DMS53 treated with DMSO at 0.1 percent for 48 hours (cell line): ENCODE results near the gene SPATA31D4.
"Not testable (repeated sequence)": the region's sequence is repeated elsewhere in the genome, so short reads cannot be mapped to it uniquely, and the experiment has no call there.

ENCODE experiments used
- DNase-seq: peaks from one replicate; lab custom pipeline; 2025; ENCODE audit not compliant: unreplicated experiment; lab: John Stamatoyannopoulos, UW

SPATA31D4 gene

GRCh38 chr9:81928305-81928704 is at the start of gene SPATA31D4:
Gene SPATA31D4, plus strand, starts transcription at chr9:81928428. Its CDS starts 86 bp downstream, at chr9:81928514.
- not testable (repeated sequence) for DNase-seq

DNA sequence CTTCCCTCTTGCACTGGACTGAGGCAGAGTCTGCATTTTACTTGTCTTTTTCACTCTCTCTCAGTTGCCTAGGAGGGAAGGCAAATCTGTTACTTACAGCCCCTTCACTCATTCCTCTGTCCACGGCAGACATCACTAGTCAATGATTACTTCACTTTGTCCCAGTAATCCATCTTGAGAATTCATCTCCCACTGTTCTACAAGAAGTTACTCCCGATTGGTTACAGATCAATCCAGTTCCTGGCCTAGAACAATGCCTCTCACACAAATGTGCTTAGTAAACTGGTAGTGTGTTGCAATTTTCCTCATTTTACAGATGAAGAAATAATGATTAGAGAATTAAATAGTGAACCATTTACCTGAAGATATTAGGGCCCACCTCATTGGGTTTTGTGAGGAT is 49.7 kb upstream of the SPATA31D4 start:
- no peak for DNase-seq

GRCh38 chr9:81879501-81879916 is 48.7 kb upstream of the SPATA31D4 start:
- DNase-seq: no peak

DNA sequence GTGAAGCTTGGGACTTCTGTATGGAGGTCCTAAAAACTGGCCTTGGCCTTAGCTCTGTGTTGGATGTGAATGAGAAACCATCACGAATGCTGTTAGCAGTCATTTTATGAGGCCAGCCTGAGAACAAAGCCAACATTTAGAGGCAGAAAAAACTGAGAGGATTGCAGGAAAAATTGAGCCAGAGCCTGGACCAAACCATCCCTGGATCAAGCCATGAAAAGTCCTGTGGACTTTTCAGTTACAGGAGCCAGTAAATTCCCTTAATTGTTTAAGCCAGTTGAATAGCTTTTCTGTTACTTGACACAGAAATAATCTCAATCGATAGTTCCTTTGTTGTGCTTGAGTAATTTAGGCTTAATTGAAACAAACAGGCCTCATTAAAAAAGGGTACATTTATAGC is 42.6 kb upstream of the SPATA31D4 start:
- no peak for DNase-seq

DNA sequence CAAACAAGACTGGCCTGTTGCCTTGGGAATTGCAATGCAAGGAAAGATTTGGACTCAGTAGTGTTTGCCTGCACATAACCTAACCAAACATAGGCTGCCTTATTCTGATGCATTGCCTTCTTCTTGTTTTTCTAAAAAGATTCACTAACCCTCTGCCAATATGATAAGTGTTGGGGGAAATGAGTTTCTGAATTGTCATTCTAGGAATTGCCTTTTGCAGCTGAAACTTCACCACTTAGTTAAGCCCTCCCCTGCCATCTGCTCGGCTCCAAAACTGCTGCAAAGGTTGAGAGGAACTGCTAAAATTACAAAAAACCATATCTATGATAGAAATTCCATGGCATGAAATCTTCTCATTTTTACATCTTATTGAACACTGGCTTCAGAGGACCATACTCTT is 41.6 kb upstream of the SPATA31D4 start:
- no peak for DNase-seq

DNA sequence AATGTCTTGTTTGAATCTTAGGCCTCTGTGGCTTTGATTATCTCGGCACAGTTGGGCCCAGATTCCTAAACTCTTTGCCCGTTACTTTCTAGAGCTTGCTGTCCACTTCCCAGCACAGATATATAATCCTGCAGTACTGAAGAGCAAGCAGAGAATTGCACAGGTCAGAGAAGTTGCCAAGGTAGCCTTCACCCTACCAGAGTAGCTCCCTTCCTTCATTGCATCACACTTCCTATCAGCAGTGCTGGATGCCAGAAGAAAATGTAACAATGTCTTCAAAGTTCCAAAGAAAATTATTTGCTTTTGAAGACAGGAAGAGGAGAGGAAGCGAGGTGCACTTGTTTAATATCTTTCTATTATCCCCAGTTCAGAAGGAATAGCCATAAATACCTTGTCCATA is 38.1 kb upstream of the SPATA31D4 start:
- DNase-seq: no peak

DNA sequence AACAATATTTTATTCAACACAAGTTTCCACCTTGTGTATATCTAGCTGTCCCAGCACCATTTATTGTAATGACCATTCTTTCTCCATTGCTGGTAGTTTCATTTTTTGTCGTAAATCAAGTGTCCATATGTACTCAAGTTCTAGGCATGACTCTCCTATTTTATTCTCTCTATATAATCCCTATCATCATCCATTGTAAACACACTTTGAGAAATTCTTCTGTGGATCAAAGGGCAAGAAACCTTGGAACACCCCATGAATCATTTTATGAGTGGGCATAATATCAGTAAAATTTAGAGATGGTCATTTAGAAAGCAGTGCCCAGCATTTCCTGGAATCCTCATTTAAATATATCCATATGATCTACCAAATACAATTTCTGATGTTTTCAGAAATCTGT is 35.8 kb upstream of the SPATA31D4 start:
- no peak for DNase-seq

GRCh38 chr9:81893929-81894328 is 34.3 kb upstream of the SPATA31D4 start:
- DNase-seq: no peak

DNA sequence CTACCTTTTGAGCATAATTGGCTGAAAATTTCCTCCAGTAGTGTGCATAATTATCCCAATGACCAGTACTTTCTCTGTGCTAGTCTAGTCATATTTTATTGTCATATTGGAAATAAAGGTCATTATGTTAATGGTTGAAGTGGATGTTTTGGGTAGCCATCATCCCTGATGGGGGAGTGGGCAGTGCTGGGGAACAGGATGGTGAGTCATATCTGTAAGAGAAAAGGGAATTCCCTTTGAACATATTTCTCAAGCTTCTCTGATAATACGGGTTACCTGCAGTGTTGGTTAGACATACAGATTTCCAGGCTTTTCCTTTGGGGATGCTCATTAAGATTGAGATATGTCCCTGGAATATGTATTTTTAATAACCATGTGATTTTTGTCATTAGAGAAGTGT is 33.3 kb upstream of the SPATA31D4 start:
- DNase-seq: no peak

GRCh38 chr9:81896070-81896469 is 32.2 kb upstream of the SPATA31D4 start:
- DNase-seq: no peak

DNA sequence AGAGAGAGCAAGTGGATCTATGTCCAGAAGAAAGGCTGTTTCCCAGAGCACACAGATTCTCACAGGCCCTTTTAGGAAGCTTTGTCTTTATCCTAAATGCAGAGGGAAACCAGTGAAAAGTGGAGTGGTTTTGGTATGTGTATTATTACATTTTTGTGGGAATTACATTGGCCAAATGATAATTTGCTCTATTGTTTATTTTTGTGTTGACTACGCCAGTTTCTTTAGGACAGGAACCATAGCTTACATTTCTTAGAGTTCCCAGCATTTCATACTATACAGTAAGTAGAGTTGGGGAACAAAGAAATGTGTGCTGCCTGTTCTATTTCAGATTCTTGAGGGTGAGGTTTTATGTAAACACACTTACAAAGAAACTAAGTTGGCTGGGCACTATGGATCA is 29.4 kb upstream of the SPATA31D4 start:
- no peak for DNase-seq

GRCh38 chr9:81902196-81902595 is 26.0 kb upstream of the SPATA31D4 start:
- no peak for DNase-seq

GRCh38 chr9:81902626-81903025 is 25.6 kb upstream of the SPATA31D4 start:
- no peak for DNase-seq

GRCh38 chr9:81906671-81907070 is 21.6 kb upstream of the SPATA31D4 start:
- DNase-seq: no peak

DNA sequence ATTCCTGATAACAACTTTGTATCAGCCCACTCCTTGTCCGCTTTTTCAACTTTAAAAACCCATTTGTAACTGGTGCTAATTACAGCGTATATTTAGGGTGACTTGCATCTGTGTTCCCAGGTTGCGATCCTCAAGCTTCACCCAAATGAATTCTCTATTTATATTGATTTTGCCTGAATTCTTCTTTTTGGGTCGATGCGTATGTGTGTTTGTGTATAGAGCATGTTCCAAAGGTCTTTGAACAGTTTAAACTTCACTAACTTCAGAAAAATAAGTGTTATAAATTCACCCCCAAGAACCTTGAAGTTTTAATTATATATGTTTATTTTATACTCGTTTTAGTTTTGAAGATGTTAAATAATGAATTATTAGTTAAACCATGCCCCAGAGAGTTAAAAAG is 16.1 kb upstream of the SPATA31D4 start:
- no peak for DNase-seq

- DNase-seq: no peak
These were observed 12.3 kb upstream of the SPATA31D4 start for GRCh38 chr9:81915801-81916505.

DNA sequence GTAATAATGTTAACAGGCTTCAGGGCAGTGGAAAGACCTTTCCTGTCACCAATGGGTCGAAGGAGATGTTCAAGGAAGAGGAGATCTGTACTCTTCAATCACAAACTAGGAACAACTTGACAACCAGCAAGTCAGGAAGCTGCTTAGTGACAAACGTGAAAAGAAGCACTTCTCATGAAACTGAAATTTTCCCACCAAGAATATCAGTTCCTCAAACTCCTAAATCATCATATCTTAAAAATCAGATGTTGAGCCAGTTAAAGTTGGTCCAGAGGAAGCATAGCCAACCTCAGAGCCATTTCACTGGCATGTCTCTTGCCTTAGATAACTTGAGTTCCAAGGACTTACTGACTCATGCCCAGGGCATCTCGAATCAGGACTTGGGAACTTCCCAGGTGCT is 9.7 kb upstream of the SPATA31D4 start:
- not testable (repeated sequence) for DNase-seq

GRCh38 chr9:81930147-81930546 is 1.9 kb downstream of the SPATA31D4 start:
- DNase-seq: not testable (repeated sequence)

- DNase-seq: not testable (repeated sequence)
These were observed 5.3 kb downstream of the SPATA31D4 start for GRCh38 chr9:81933547-81933946.

- DNase-seq: not testable (repeated sequence)
These were observed 15.2 kb downstream of the SPATA31D4 start, which contains the start of gene SPATA31D3 for GRCh38 chr9:81943393-81943792. Gene SPATA31D3, plus strand, starts transcription at chr9:81943500. Its CDS starts 86 bp downstream, at chr9:81943586.

DNA sequence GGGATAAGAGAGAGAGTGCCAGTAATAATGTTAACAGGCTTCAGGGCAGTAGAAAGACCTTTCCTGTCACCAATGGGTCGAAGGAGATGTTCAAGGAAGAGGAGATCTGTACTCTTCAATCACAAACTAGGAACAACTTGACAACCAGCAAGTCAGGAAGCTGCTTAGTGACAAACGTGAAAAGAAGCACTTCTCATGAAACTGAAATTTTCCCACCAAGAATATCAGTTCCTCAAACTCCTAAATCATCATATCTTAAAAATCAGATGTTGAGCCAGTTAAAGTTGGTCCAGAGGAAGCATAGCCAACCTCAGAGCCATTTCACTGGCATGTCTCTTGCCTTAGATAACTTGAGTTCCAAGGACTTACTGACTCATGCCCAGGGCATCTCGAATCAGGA is 20.4 kb downstream of the SPATA31D4 start:
- DNase-seq: not testable (repeated sequence)

DNA sequence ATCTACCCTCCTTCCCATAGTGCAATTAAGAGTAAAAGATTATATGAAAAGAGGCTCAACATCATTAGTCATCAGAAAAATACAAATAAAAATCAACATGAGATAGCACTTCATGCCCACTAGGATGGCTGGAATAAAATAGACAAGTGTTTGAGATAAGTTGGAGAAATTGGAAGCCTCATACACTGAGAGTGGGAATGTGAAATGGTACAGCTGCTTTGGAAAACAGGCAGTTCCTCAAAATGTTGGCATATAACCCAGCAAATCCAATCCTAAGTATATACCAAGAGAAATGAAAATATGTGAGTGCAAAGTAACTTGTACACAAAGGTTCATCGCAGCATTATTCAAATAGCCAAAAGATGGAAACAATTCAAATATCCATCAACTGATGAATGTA is 24.9 kb downstream of the SPATA31D4 start:
- no peak for DNase-seq

GRCh38 chr9:81955625-81956024 is 27.4 kb downstream of the SPATA31D4 start:
- no peak for DNase-seq
